H9 (cell line): ENCODE data around the gene PAAF1. TPM values are rescaled to one million over a fixed set of nuclear protein-coding genes. Genes with fewer than 3 reads are reported as not detected.

ENCODE experiments used
- DNase-seq: peaks from one replicate; pipeline ENCODE4 v3.0.0-alpha.2; 2017
- H2AFZ ChIP-seq: one replicate; pipeline ENCODE4 v1.6.1; 2013; ENCODE audit warnings: mild to moderate bottlenecking, low read length, control low read depth, moderate library complexity
- H2AK5ac ChIP-seq: 2 replicates; pipeline ENCODE4 v1.6.1; 2013; ENCODE audit warnings: low read length, control low read depth, mixed read lengths; ENCODE audit not compliant: insufficient read length
- H2BK120ac ChIP-seq: one replicate; pipeline ENCODE4 v1.6.1; 2013; ENCODE audit warnings: low read depth, mild to moderate bottlenecking, low read length, control low read depth, inconsistent platforms; ENCODE audit not compliant: poor library complexity, severe bottlenecking
- H2BK12ac ChIP-seq: 2 replicates; pipeline ENCODE4 v1.6.1; 2013; ENCODE audit warnings: low read length, control low read depth, mixed read lengths, low read depth; ENCODE audit not compliant: insufficient read length
- H2BK15ac ChIP-seq: 2 replicates; pipeline ENCODE4 v1.6.1; 2013; ENCODE audit warnings: low read depth, low read length, control low read depth
- H2BK20ac ChIP-seq: one replicate; pipeline ENCODE4 v1.6.1; 2013; ENCODE audit warnings: low read depth, mild to moderate bottlenecking, low read length, control low read depth, inconsistent platforms; ENCODE audit not compliant: poor library complexity, severe bottlenecking
- H2BK5ac ChIP-seq: 2 replicates; pipeline ENCODE4 v1.6.1; 2013; ENCODE audit warnings: low read length, control low read depth, mixed read lengths; ENCODE audit not compliant: insufficient read length
- H3K14ac ChIP-seq: 2 replicates; pipeline ENCODE4 v1.6.1; 2013; ENCODE audit warnings: low read length, control low read depth; ENCODE audit not compliant: insufficient read depth
- H3K18ac ChIP-seq: 2 replicates; pipeline ENCODE4 v1.6.1; 2013; ENCODE audit warnings: low read depth, mild to moderate bottlenecking, mixed read lengths, low read length, control low read depth; ENCODE audit not compliant: insufficient read length
- H3K23ac ChIP-seq: 2 replicates; pipeline ENCODE4 v1.6.1; 2013; ENCODE audit warnings: low read length, control low read depth, mixed read lengths, low read depth; ENCODE audit not compliant: insufficient read length
- H3K23me2 ChIP-seq: 2 replicates; pipeline ENCODE4 v1.6.1; 2013; ENCODE audit warnings: low read depth, mild to moderate bottlenecking, mixed read lengths, low read length, control low read depth; ENCODE audit not compliant: insufficient read length, poor library complexity, severe bottlenecking
- H3K27ac ChIP-seq: 2 replicates; pipeline ENCODE4 v1.5.1; 2013; ENCODE audit warnings: low read length, control low read depth, mixed read lengths, low read depth; ENCODE audit not compliant: insufficient read length
- H3K27me3 ChIP-seq: 2 replicates; pipeline ENCODE4 v1.6.1; 2013; ENCODE audit warnings: low read length, control low read depth, inconsistent platforms; ENCODE audit not compliant: insufficient read depth
- H3K4ac ChIP-seq: 2 replicates; pipeline ENCODE4 v1.6.1; 2013; ENCODE audit warnings: low read depth, mild to moderate bottlenecking, control low read depth, inconsistent platforms, low read length, moderate library complexity
- H3K4me1 ChIP-seq: 2 replicates; pipeline ENCODE4 v1.6.1; 2013; ENCODE audit warnings: low read length, control low read depth, inconsistent platforms; ENCODE audit not compliant: insufficient read depth
- H3K4me2 ChIP-seq: 2 replicates; pipeline ENCODE4 v1.6.1; 2013; ENCODE audit warnings: low read length, control low read depth, mixed read lengths; ENCODE audit not compliant: insufficient read length, insufficient read depth
- H3K56ac ChIP-seq: 2 replicates; pipeline ENCODE4 v1.6.1; 2013; ENCODE audit warnings: low read depth, mild to moderate bottlenecking, mixed read lengths, low read length, control low read depth; ENCODE audit not compliant: insufficient read length
- H3K79me1 ChIP-seq: 2 replicates; pipeline ENCODE4 v1.6.1; 2013; ENCODE audit warnings: low read depth, mild to moderate bottlenecking, moderate library complexity, low read length, control low read depth, inconsistent platforms; ENCODE audit not compliant: insufficient read depth, poor library complexity, severe bottlenecking
- H3K79me2 ChIP-seq: 2 replicates; pipeline ENCODE4 v1.6.1; 2013; ENCODE audit warnings: low read length, control low read depth, inconsistent platforms; ENCODE audit not compliant: insufficient read depth
- H3K9ac ChIP-seq: 2 replicates; pipeline ENCODE4 v1.6.1; 2013; ENCODE audit warnings: low read length, control low read depth, mixed read lengths; ENCODE audit not compliant: insufficient read length; ENCODE audit errors: extremely low read depth
- H3K9me3 ChIP-seq: one replicate; pipeline ENCODE4 v1.6.1; 2013; ENCODE audit warnings: low read depth, low read length, inconsistent platforms; ENCODE audit not compliant: control insufficient read depth
- H3T11ph ChIP-seq: one replicate; pipeline ENCODE4 v1.6.1; 2013; ENCODE audit warnings: mild to moderate bottlenecking, low read length, control low read depth, inconsistent platforms
- H4K20me1 ChIP-seq: one replicate; pipeline ENCODE4 v1.6.1; 2013; ENCODE audit not compliant: control insufficient read depth, insufficient read length, insufficient read depth
- H4K5ac ChIP-seq: 2 replicates; pipeline ENCODE4 v1.6.1; 2013; ENCODE audit warnings: low read depth, mild to moderate bottlenecking, mixed read lengths, low read length, control low read depth; ENCODE audit not compliant: insufficient read length
- H4K8ac ChIP-seq: replicated peaks from 2 replicates; pipeline ENCODE4 v1.6.1; 2013; ENCODE audit warnings: low read length, control low read depth, mixed read lengths, low read depth; ENCODE audit not compliant: insufficient read length
- H4K91ac ChIP-seq: 2 replicates; pipeline ENCODE4 v1.6.1; 2013; ENCODE audit warnings: low read depth, mild to moderate bottlenecking, moderate library complexity, mixed read lengths, low read length, control low read depth; ENCODE audit not compliant: insufficient read length
- H3K27ac Mint-ChIP-seq, 3 experiments: 2 replicates in 2 of 3; 3 replicates in 1 of 3; pipeline ENCODE4 v1.8.0; 2020 to 2021; ENCODE audit warnings: mixed read lengths in 3 of 3, mild to moderate bottlenecking in 1 of 3, moderate library complexity in 1 of 3
- H3K27me3 Mint-ChIP-seq: 2 replicates; pipeline ENCODE4 v1.8.0; 2021; ENCODE audit warnings: low read depth, mild to moderate bottlenecking, moderate library complexity, mixed read lengths
- H3K36me3 Mint-ChIP-seq, 3 experiments: 2 replicates in 2 of 3; 3 replicates in 1 of 3; pipeline ENCODE4 v1.8.0; 2020 to 2021; ENCODE audit warnings: low read depth in 3 of 3, mixed read lengths in 3 of 3; ENCODE audit not compliant: insufficient read depth in 1 of 3
- H3K4me1 Mint-ChIP-seq, 2 experiments: 2 replicates each; pipeline ENCODE4 v1.8.0; 2020; ENCODE audit warnings: mixed read lengths in 2 of 2
- H3K4me3 Mint-ChIP-seq, 2 experiments: 2 replicates in 1 of 2; 3 replicates in 1 of 2; pipeline ENCODE4 v1.8.0; 2020 to 2021; ENCODE audit warnings: mild to moderate bottlenecking in 2 of 2, mixed read lengths in 2 of 2, moderate library complexity in 1 of 2
- H3K9me3 Mint-ChIP-seq, 2 experiments: 2 replicates in 1 of 2; 3 replicates in 1 of 2; pipeline ENCODE4 v1.8.0; 2020; ENCODE audit warnings: mild to moderate bottlenecking in 2 of 2, mixed read lengths in 2 of 2, moderate library complexity in 1 of 2
- WGBS: extraction: QIAGEN DNeasy Blood & Tissue Kit; methylation state at CpG from one replicate; pipeline ENCODE4 v1.1.7; 2013; ENCODE audit warnings: missing lambda C conversion rate, low lambda C conversion rate, mixed read lengths; ENCODE audit not compliant: insufficient read length; ENCODE audit errors: extremely low coverage; 5-methylcytosine and 5-hydroxymethylcytosine counted together
- total RNA-seq: library from RNA; stranded (reverse); gene quantifications from 2 replicates; pipeline ENCODE4 v1.2.1, GENCODE V29; 2021
- TF ChIP-seq, protein P1 (sequence below): fragments of 200-600 bp; sonication (generic); conservative IDR thresholded peaks from 3 replicates; pipeline ENCODE4 v1.8.0; 2021; ENCODE audit warnings: antibody characterized with exemption, mild to moderate bottlenecking

Gene PAAF1
- total RNA-seq, 1 experiment from 2014 or later, result 24.3 TPM

DNA sequence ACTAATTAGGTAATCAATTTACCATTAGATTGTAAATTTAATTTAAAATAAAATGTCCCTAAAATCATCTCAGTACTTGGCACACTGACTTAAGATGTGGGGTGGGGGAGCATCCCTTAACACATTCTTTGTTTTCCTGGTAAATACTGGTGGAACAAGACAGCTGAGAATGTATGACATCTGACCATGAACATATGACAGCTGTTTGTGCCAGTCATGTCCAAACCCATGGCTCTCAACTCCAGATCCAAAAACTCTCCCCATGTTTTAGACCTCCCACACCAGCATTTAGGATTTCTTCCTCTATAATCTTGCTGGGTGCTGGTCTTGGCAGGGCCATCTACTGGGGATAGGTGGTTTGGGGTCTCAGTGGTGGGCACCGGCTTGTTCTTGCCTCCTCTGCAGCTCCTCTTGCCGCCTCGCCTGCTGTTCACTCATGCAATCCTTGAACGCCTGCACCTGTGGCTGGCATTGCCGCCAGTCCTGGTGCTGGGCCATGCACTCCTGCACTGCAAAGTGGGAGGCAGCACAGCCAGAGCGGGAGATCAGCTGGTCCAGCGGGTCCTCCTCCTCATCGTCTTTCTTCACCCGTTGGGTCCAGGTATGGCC lies 3.9 kb upstream of the PAAF1 start:
- no peak overlapping the region for H2AFZ ChIP-seq
- H3K9me3 Mint-ChIP-seq, result no peaks in the 10 kb centered on the region; a peak in 1 of 5 replicates
- H2BK20ac ChIP-seq, result no peak overlapping the region
- H4K91ac ChIP-seq, result no peak overlapping the region
- TF ChIP-seq, protein P1, sequence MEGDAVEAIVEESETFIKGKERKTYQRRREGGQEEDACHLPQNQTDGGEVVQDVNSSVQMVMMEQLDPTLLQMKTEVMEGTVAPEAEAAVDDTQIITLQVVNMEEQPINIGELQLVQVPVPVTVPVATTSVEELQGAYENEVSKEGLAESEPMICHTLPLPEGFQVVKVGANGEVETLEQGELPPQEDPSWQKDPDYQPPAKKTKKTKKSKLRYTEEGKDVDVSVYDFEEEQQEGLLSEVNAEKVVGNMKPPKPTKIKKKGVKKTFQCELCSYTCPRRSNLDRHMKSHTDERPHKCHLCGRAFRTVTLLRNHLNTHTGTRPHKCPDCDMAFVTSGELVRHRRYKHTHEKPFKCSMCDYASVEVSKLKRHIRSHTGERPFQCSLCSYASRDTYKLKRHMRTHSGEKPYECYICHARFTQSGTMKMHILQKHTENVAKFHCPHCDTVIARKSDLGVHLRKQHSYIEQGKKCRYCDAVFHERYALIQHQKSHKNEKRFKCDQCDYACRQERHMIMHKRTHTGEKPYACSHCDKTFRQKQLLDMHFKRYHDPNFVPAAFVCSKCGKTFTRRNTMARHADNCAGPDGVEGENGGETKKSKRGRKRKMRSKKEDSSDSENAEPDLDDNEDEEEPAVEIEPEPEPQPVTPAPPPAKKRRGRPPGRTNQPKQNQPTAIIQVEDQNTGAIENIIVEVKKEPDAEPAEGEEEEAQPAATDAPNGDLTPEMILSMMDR, result no peak
- H2BK120ac ChIP-seq, result no peak overlapping the region
- peaks cover 9% of the 10 kb centered on the region; the same call in 1 of the 2 replicates for H3K79me2 ChIP-seq
- H3K4me1 ChIP-seq, result 0 out of 2 replicates have a peak, but pooled peaks cover 3% of the 10 kb centered on the region
- no peak overlapping the region for H3K4ac ChIP-seq
- H3T11ph ChIP-seq, result no peak overlapping the region
- no peak overlapping the region for H3K27ac ChIP-seq
- peaks cover 11% of the 10 kb centered on the region for H3K23me2 ChIP-seq
- DNase-seq, result no peak
- no peak overlapping the region for H4K5ac ChIP-seq
- no peak overlapping the region for H3K4me2 ChIP-seq
- H2BK12ac ChIP-seq, result no peak overlapping the region
- H3K4me3 Mint-ChIP-seq, result no peak overlapping the region
- H3K56ac ChIP-seq, result no peak overlapping the region
- no peaks in the 10 kb centered on the region for H4K20me1 ChIP-seq
- no peak overlapping the region for H3K9ac ChIP-seq
- no CpG with 5 or more reads among the region's 9 CpGs for WGBS
- H2BK15ac ChIP-seq, result no peak overlapping the region
- H3K9me3 ChIP-seq, result no peaks in the 10 kb centered on the region
- peaks cover 12% of the 10 kb centered on the region for H3K79me1 ChIP-seq
- no peak overlapping the region for H2BK5ac ChIP-seq
- no peak overlapping the region for H4K8ac ChIP-seq
- peaks cover 18% of the 10 kb centered on the region in 2 experiments for H3K4me1 Mint-ChIP-seq
- H3K14ac ChIP-seq, result no peak overlapping the region
- no peak overlapping the region for H3K23ac ChIP-seq
- no peak overlapping the region for H3K27ac Mint-ChIP-seq
- H3K27me3 ChIP-seq, result no peaks in the 10 kb centered on the region
- H2AK5ac ChIP-seq, result no peak overlapping the region
- no peak overlapping the region for H3K18ac ChIP-seq
- H3K36me3 Mint-ChIP-seq, result peaks cover 21 to 52% (median 41%) of the 10 kb centered on the region in 3 experiments; a peak in 6 of 7 replicates
- H3K27me3 Mint-ChIP-seq, result no peaks in the 10 kb centered on the region; the same call in 1 of the 2 replicates
